ENCODE results near the gene RIN1.

- TF ChIP-seq, protein P1, sequence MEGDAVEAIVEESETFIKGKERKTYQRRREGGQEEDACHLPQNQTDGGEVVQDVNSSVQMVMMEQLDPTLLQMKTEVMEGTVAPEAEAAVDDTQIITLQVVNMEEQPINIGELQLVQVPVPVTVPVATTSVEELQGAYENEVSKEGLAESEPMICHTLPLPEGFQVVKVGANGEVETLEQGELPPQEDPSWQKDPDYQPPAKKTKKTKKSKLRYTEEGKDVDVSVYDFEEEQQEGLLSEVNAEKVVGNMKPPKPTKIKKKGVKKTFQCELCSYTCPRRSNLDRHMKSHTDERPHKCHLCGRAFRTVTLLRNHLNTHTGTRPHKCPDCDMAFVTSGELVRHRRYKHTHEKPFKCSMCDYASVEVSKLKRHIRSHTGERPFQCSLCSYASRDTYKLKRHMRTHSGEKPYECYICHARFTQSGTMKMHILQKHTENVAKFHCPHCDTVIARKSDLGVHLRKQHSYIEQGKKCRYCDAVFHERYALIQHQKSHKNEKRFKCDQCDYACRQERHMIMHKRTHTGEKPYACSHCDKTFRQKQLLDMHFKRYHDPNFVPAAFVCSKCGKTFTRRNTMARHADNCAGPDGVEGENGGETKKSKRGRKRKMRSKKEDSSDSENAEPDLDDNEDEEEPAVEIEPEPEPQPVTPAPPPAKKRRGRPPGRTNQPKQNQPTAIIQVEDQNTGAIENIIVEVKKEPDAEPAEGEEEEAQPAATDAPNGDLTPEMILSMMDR (IDR thresholded peaks at IDR 0.05): no peak
- TF ChIP-seq POLR2A (IDR thresholded peaks at IDR 0.05): no peak
- no peak for TF ChIP-seq POLR2AphosphoS5 (IDR thresholded peaks at IDR 0.05)
Observed at GRCh38 chr11:66289548-66290329, 46.5 kb downstream of the RIN1 start.

Measured in prostate gland (tissue), 2 donors.